Thyroid gland (tissue), 4 donors: ENCODE results near the gene SLC8A1. TPM values are rescaled to one million over a fixed set of nuclear protein-coding genes. Genes with fewer than 3 reads are reported as not detected.

Source experiments
- DNase-seq, 2 donors: peaks; one replicate each; pipeline ENCODE4 v3.0.0-alpha.2; 2019
- H3K27ac ChIP-seq, 3 donors: fragments of 200-600 bp; sonication (generic); 1 replicate in 2 of 3; 2 replicates in 1 of 3; pipeline ENCODE4 v1.5.1; 2016 to 2019; ENCODE audit warnings: mild to moderate bottlenecking in 1 of 3, moderate library complexity in 1 of 3
- H3K27me3 ChIP-seq: fragments of 200-600 bp; sonication (generic); one replicate; pipeline ENCODE4 v1.5.1; 2019
- H3K36me3 ChIP-seq, 2 donors: fragments of 200-600 bp; sonication (generic); one replicate each; pipeline ENCODE4 v1.5.1; 2016 to 2019
- H3K4me1 ChIP-seq, 2 donors: fragments of 200-600 bp; sonication (generic); one replicate each; pipeline ENCODE4 v1.5.1; 2017 to 2019
- H3K4me3 ChIP-seq, 3 donors: fragments of 200-600 bp; sonication (generic); replicated peaks in 1 of 3; 1 replicate in 2 of 3; 2 replicates in 1 of 3; pipeline ENCODE4 v1.5.1; 2016; ENCODE audit warnings: mild to moderate bottlenecking in 1 of 3
- H3K9me3 ChIP-seq: fragments of 200-600 bp; sonication (generic); one replicate; pipeline ENCODE4 v1.5.1; 2017
- POLR2A ChIP-seq, 2 donors: fragments of 450-650 bp; IDR thresholded peaks; one replicate each; pipeline ENCODE4 v1.6.1; 2017; ENCODE audit warnings: antibody characterized with exemption in 2 of 2, mild to moderate bottlenecking in 2 of 2, moderate library complexity in 1 of 2
- WGBS, 2 donors: methylation state at CpG; one replicate each; pipeline ENCODE4 v1.1.5; 2017; 5-methylcytosine and 5-hydroxymethylcytosine counted together
- intact Hi-C: fragments of 100-400 bp; cut with DNase I; formaldehyde crosslinking; loops from one replicate; pipeline ENCODE4 v1.15.1; 2023
- total RNA-seq, 4 donors: library from RNA; depleted of rRNA; stranded (reverse); fragments of >200 nt; gene quantifications; one replicate each; pipeline ENCODE4 v1.2.3, GENCODE V29; 2016
- TF ChIP-seq, protein P1 (sequence below), 6 experiments: fragments of 200-600 bp in 3 of 6; fragments of 450-650 bp in 3 of 6; sonication (generic) in 3 of 6; IDR thresholded peaks; one replicate each; pipeline ENCODE4 v1.5.1; 2016 to 2019; ENCODE audit warnings: antibody characterized with exemption in 6 of 6, mild to moderate bottlenecking in 2 of 6, inconsistent platforms in 1 of 6, moderate library complexity in 1 of 6

Gene SLC8A1
- total RNA-seq, 4 donors from 2014 or later: 2.0 to 5.1 (median 4.4) TPM

DNA sequence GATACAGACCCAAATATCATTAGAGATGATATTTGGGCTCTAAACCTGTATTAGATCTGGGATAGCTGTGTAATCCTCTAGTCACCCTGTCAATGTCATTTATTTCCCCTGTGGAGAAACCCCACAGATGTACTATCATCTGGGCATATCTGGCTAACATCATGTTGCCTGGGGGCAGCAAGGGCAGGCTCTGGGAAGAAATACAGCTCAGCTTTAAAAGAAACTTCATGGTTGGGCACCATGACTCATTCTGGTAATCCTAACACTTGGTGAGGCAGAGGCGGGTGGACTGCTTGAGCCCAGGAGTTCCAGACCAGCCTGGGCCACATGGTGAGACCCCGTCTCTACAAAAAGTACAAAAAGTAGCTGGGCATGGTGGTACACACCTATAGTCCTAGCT lies 282.5 kb downstream of the SLC8A1 start:
- Histone ChIP-seq H3K36me3 (no peaks in the 10 kb centered on the region), H3K27me3 (no peaks in the 10 kb centered on the region), H3K9me3 (no peaks in the 10 kb centered on the region), H3K4me1 (peaks cover 0 to 4% of the 10 kb centered on the region in 2 donors), H3K27ac (no peak overlapping the region), H3K4me3 (no peak overlapping the region)
- intact Hi-C loops: no loop called here
- TF ChIP-seq POLR2A (IDR thresholded peaks at IDR 0.05): no peak
- TF ChIP-seq, protein P1, sequence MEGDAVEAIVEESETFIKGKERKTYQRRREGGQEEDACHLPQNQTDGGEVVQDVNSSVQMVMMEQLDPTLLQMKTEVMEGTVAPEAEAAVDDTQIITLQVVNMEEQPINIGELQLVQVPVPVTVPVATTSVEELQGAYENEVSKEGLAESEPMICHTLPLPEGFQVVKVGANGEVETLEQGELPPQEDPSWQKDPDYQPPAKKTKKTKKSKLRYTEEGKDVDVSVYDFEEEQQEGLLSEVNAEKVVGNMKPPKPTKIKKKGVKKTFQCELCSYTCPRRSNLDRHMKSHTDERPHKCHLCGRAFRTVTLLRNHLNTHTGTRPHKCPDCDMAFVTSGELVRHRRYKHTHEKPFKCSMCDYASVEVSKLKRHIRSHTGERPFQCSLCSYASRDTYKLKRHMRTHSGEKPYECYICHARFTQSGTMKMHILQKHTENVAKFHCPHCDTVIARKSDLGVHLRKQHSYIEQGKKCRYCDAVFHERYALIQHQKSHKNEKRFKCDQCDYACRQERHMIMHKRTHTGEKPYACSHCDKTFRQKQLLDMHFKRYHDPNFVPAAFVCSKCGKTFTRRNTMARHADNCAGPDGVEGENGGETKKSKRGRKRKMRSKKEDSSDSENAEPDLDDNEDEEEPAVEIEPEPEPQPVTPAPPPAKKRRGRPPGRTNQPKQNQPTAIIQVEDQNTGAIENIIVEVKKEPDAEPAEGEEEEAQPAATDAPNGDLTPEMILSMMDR (IDR thresholded peaks at IDR 0.05): no peak
- WGBS, 2 donors: 95 to 100% methylated on average over 2 of the region's 2 CpGs
- no peak for DNase-seq

DNA sequence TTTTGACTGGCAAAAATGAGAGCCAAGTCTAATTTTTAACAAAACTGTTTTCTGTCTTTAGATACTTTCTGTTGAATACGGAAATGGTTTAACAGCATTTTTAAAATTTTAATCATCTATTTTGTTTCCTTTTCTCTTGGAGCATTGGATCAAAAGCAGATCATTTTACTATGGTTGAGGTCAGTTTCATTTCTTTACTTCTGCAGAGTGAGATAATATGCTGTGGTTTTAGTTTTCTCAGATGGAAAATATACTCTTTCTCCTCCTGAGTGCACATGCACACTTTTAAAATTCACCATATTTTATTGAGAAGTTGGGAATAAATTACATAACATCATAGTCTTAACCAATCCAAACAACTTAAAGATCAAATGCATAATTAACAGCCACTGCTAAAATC lies 283.3 kb downstream of the SLC8A1 start:
- H3K9me3 ChIP-seq: no peaks in the 10 kb centered on the region
- TF ChIP-seq, protein P1 (IDR thresholded peaks at IDR 0.05): no peak
- TF ChIP-seq POLR2A (IDR thresholded peaks at IDR 0.05): no peak
- no peak overlapping the region for H3K27ac ChIP-seq
- no peaks in the 10 kb centered on the region for H3K27me3 ChIP-seq
- no peak overlapping the region for H3K4me3 ChIP-seq
- intact Hi-C loops: no loop called here
- WGBS, 2 donors: 0 to 49% methylated on average over 1 of the region's 1 CpG
- H3K36me3 ChIP-seq: no peaks in the 10 kb centered on the region
- no peak for DNase-seq
- peaks cover 0 to 4% of the 10 kb centered on the region in 2 donors for H3K4me1 ChIP-seq

DNA sequence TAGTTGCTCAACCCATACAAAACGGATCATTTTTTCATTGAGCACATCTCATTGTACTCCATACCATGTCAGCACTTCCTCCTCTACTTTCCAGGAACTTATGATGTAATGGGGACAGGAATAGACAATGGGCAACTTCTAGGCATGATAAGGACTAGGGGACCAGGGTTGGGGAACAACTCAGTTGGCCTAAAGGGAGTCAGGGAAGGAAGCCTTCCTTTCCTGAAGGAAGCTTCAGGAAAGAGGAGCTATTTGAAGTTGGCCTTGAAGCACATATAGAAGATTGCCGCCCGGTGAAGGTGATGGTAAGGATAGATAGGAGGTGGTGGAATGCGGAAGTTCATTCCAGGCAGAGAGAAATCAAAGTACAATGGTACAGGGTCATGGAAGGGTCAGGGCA lies 283.9 kb downstream of the SLC8A1 start:
- no peak overlapping the region for H3K4me3 ChIP-seq
- H3K4me1 ChIP-seq: peaks cover 0 to 4% of the 10 kb centered on the region in 2 donors
- no peaks in the 10 kb centered on the region for H3K36me3 ChIP-seq
- no peak overlapping the region for H3K27ac ChIP-seq
- intact Hi-C loops: no loop called here
- H3K9me3 ChIP-seq: no peaks in the 10 kb centered on the region
- TF ChIP-seq, protein P1 (IDR thresholded peaks at IDR 0.05): no peak
- TF ChIP-seq POLR2A (IDR thresholded peaks at IDR 0.05): no peak
- no peaks in the 10 kb centered on the region for H3K27me3 ChIP-seq
- DNase-seq: no peak
- 73 to 83% methylated on average over 4 of the region's 4 CpGs for WGBS, 2 donors

DNA sequence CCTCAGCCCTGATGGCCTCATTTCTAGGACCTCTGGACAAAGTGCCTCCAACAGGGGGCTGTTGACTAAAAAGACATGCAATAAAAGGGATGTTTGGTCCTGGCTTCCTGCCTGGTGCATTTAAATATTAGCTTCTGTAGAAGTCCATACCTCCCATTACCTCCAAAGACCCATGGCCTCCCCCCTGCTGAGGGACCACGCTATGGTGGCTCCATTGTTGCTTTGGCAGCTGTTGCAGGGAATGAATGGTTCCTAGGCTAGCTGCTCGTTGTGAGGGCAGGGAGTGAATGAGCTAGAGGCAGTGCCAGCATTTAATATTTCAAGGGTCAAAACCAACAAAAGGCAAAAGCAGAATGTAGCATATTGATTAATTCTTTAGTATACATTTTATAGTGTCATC lies 285.9 kb downstream of the SLC8A1 start:
- Histone ChIP-seq H3K4me1 (peaks cover 0 to 4% of the 10 kb centered on the region in 2 donors), H3K9me3 (no peaks in the 10 kb centered on the region), H3K27me3 (no peaks in the 10 kb centered on the region), H3K4me3 (no peak overlapping the region), H3K36me3 (no peaks in the 10 kb centered on the region), H3K27ac (no peak overlapping the region)
- TF ChIP-seq, protein P1 (IDR thresholded peaks at IDR 0.05): no peak
- no peak for TF ChIP-seq POLR2A (IDR thresholded peaks at IDR 0.05)
- 38 to 57% methylated on average over 2 of the region's 2 CpGs for WGBS, 2 donors
- intact Hi-C loops: no loop called here
- no peak for DNase-seq

DNA sequence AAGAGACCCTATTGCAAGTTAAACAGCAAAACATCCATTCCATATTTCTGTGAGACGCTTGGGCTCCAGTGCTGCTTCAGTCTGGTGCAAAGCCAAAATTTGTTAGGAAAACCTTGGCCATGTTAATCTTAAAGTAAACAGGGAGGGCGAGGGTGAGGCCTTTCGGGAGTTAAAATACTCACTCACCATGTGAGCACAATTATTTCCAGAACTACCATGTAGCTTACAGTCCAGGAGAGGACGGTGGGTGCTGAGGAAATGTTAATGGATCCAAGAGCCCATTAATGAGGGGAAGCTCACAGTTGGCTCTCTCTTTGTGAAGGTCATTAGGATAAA lies 286.4 kb downstream of the SLC8A1 start:
- DNase-seq: no peak
- TF ChIP-seq POLR2A (IDR thresholded peaks at IDR 0.05): no peak
- TF ChIP-seq, protein P1 (IDR thresholded peaks at IDR 0.05): no peak
- intact Hi-C loops: no loop called here
- Histone ChIP-seq H3K9me3 (no peaks in the 10 kb centered on the region), H3K36me3 (no peaks in the 10 kb centered on the region), H3K4me3 (no peak overlapping the region), H3K27me3 (no peaks in the 10 kb centered on the region), H3K4me1 (peaks cover 0 to 4% of the 10 kb centered on the region in 2 donors), H3K27ac (no peak overlapping the region)
- WGBS, 2 donors: 62 to 80% methylated on average over 4 of the region's 4 CpGs
